ENCODE measurements around the gene CHSY3. TPM values are rescaled to one million over a fixed set of nuclear protein-coding genes. Genes with fewer than 3 reads are reported as not detected.

The CHSY3 gene
- total and polyA plus RNA-seq, 3 donors from 2014 or later = 1.3 to 4.8 (median 2.4) TPM

DNA sequence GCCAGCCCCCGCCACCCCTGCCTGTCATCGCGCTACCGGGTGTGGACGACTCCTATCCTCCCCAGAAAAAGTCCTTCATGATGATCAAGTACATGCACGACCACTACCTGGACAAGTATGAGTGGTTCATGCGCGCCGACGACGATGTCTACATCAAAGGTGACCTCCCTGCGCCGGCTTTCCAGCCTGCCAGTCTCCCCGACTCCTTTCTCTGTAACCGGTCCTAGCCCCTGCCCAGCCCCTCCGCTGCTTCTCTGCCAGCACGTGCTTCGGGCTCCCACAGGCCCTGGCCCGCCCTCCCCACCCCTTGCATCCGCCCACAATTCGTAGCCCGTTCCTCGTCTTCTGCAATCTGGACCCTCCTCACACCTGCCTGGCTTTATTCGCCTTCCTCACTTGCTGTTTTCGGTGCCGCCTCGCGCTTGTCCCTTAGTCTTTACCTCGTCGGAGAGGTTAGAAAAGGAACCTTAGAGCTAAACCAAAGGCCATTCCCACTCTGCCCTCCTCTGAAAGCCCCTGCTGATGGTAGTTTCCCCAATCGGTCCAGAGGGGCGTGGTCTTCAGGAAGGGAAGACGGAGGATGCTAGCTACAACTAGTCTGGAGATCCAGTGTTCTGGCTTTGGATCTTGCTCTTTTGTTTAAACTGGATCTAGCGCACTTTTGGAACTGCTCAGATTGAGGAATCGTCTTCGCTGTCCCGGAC is 1.4 kb downstream of the CHSY3 start:
- Histone ChIP-seq H3K9me3 (no peaks in the 10 kb centered on the region), H3K27ac (no peak overlapping the region), H3K36me3 (ENCODE audit: low read depth, missing control alignments) (no peaks in the 10 kb centered on the region), H3K4me1 (no peaks in the 10 kb centered on the region), H3K27me3 (no peaks in the 10 kb centered on the region), H3K4me3 (peak overlapping the region; percentile 65 to 79)
- DNase-seq = peak; percentile 20
- 1% methylated on average over 32 to 37 of the region's 37 CpGs for WGBS, 2 donors
- intact Hi-C loops (cut with DNase I; ENCODE audit: low total_unique reads) = no loop called here
- TF ChIP-seq, protein P1, sequence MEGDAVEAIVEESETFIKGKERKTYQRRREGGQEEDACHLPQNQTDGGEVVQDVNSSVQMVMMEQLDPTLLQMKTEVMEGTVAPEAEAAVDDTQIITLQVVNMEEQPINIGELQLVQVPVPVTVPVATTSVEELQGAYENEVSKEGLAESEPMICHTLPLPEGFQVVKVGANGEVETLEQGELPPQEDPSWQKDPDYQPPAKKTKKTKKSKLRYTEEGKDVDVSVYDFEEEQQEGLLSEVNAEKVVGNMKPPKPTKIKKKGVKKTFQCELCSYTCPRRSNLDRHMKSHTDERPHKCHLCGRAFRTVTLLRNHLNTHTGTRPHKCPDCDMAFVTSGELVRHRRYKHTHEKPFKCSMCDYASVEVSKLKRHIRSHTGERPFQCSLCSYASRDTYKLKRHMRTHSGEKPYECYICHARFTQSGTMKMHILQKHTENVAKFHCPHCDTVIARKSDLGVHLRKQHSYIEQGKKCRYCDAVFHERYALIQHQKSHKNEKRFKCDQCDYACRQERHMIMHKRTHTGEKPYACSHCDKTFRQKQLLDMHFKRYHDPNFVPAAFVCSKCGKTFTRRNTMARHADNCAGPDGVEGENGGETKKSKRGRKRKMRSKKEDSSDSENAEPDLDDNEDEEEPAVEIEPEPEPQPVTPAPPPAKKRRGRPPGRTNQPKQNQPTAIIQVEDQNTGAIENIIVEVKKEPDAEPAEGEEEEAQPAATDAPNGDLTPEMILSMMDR (IDR thresholded peaks at IDR 0.05) = no peak
- no peak for TF ChIP-seq POLR2A (IDR thresholded peaks at IDR 0.05)

DNA sequence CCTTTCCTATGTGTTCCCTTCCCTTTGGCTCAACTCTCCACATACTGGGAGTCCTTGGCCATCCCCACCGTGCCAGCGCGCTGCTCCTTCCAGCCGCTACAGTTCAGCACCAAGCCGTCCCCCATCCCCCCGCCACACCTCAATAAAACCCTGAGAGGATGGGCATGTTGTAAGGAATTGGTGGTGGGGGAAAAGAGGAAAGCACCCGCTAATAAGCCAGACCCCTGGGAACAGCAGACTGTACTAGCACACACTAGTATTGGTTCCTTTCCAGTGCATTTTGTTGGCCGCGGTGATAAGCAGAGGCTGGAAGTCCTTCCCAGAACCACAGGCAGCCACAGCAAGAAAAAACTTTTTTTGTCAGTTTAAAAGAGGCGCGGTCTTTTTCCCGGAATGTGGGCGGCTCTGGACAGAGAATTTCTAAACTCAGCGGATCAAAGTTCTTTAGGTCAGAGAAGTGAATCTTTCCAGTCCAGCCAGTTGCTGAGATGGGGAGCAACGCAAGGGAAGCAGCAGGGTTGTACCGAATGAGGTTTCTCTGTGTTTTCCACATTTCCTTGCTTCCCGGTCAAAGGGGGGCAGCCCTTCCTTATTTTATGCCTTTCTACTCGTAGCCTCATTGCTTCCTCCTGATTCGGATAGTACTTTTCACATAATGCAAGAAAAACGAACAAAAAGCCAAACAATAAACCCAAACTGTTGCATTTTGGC is 2.1 kb downstream of the CHSY3 start:
- Histone ChIP-seq H3K4me1 (no peaks in the 10 kb centered on the region), H3K4me3 (peak overlapping the region in 1 of 2 donors; percentile 79), H3K27ac (no peak overlapping the region), H3K36me3 (ENCODE audit: low read depth, missing control alignments) (no peaks in the 10 kb centered on the region), H3K27me3 (no peaks in the 10 kb centered on the region), H3K9me3 (no peaks in the 10 kb centered on the region)
- intact Hi-C loops (cut with DNase I; ENCODE audit: low total_unique reads) = no loop called here
- DNase-seq = peak; percentile 41
- no peak for TF ChIP-seq POLR2A (IDR thresholded peaks at IDR 0.05)
- TF ChIP-seq, protein P1 (IDR thresholded peaks at IDR 0.05) = no peak
- WGBS, 2 donors = 2% methylated on average over 20 of the region's 20 CpGs

DNA sequence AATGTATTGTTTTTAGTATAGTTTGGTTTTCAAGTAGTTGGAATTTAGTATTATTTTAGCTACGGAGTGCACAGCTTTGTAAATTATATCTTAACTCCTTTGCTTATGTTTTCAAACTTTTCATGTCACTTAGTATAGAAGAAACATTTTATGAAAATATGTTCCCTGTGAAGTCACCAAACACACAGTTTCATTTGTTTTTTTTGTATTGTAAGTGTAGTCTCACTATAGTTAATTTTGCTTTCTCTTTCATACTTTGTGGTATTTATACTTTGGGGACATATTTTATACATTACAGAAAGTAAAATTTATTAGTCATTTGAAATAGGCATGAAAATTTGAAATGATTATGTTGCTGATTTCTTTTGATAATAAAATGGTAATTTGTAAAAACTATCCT is 5.0 kb downstream of the CHSY3 start:
- no peaks in the 10 kb centered on the region for H3K4me1 ChIP-seq
- no peak for TF ChIP-seq POLR2A (IDR thresholded peaks at IDR 0.05)
- TF ChIP-seq, protein P1 (IDR thresholded peaks at IDR 0.05) = no peak
- H3K4me3 ChIP-seq = no peak overlapping the region
- no peak overlapping the region for H3K27ac ChIP-seq
- H3K27me3 ChIP-seq = no peaks in the 10 kb centered on the region
- intact Hi-C loops (cut with DNase I; ENCODE audit: low total_unique reads) = no loop called here
- H3K9me3 ChIP-seq = no peaks in the 10 kb centered on the region
- DNase-seq = no peak
- no peaks in the 10 kb centered on the region for H3K36me3 ChIP-seq (ENCODE audit: low read depth, missing control alignments)
- WGBS, 2 donors = 93 to 94% methylated on average over 1 of the region's 1 CpG

DNA sequence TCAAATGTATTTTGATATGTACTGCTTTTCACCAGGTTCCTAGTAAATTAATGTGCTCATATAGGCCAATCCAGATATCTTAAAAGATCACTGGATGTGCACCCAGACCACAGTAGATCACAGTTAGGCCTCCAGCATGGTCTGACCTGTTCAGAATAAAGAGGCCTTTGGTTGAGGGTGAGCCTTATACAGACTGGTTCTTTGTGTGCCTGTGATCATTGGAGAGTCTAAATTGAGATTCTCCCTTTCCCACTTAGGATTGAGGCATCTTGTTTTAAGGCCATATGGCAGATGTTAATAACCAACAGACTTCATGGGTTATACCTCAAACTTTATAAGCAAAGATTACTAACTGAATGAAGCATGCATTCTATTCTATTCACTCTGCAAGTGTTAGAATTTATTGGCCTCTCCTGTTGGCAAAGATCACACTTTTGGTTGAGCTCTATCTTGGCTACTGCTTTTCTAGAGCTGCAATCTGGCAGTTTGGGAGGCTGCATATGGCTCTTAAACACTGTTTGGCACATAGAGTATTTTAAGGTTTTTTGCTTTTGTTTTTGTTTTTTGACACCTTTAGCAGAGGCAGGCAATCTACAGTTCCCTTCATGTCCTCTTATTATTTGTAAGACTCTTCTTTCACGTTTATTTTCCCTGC is 8.5 kb downstream of the CHSY3 start:
- Histone ChIP-seq H3K36me3 (ENCODE audit: low read depth, missing control alignments) (no peaks in the 10 kb centered on the region), H3K4me1 (no peaks in the 10 kb centered on the region), H3K27me3 (no peaks in the 10 kb centered on the region), H3K9me3 (no peaks in the 10 kb centered on the region), H3K27ac (no peak overlapping the region), H3K4me3 (no peak overlapping the region)
- WGBS, 2 donors = 69 to 72% methylated on average over 1 of the region's 1 CpG
- TF ChIP-seq, protein P1 (IDR thresholded peaks at IDR 0.05) = no peak
- no peak for TF ChIP-seq POLR2A (IDR thresholded peaks at IDR 0.05)
- no peak for DNase-seq
- intact Hi-C loops (cut with DNase I; ENCODE audit: low total_unique reads) = no loop called here
